ENCODE data around the gene PDLIM7. TPM values are rescaled to one million over a fixed set of nuclear protein-coding genes. Genes with fewer than 3 reads are reported as not detected.

The PDLIM7 gene
- total RNA-seq, 1 experiment from 2014 or later = 400 TPM

- CTCF ChIA-PET = interaction anchor here (0.5 to 5.1 kb wide), 7 partner anchors 24 to 277 kb away, joined by 3 to 80 read pairs (median 4); partner anchors contain the start of gene PDLIM7
- intact Hi-C loops (cut with micrococcal nuclease; ENCODE audit: unreplicated experiment) = loop anchor here (2.0 to 10.0 kb wide), 3 partner anchors 51 to 339 kb away; partner anchors contain the start of gene MXD3
- Mint-ChIP-seq H3K27me3 (ENCODE audit: unreplicated experiment) (no peaks in the 10 kb centered on the region), H3K27ac (ENCODE audit: unreplicated experiment) (peak overlapping the region; percentile 86), H3K36me3 (ENCODE audit: insufficient read depth, unreplicated experiment) (peaks cover 80% of the 10 kb centered on the region), H3K4me3 (ENCODE audit: low read depth, unreplicated experiment) (peak overlapping the region; percentile 77), H3K4me1 (ENCODE audit: low read depth, unreplicated experiment) (peaks cover 42% of the 10 kb centered on the region), H3K9me3 (ENCODE audit: low read depth, unreplicated experiment) (no peaks in the 10 kb centered on the region)
- BruUV-seq (replicated peaks) = no TSS peak
- no peak for TF ChIP-seq CTCF (IDR thresholded peaks at IDR 0.05; ENCODE audit: unreplicated experiment)
- DNase-seq = no peak
Measured at GRCh38 chr5:177453852-177454396, 43.5 kb downstream of the PDLIM7 start.

GRCh38 chr5:177452688-177453638 lies 44.4 kb downstream of the PDLIM7 start:
- Mint-ChIP-seq H3K4me3 (ENCODE audit: low read depth, unreplicated experiment) (peak overlapping the region; percentile 77), H3K27ac (ENCODE audit: unreplicated experiment) (peak overlapping the region; percentile 86)
- intact Hi-C loops (cut with micrococcal nuclease; ENCODE audit: unreplicated experiment) = loop anchor here (5.0 to 10.0 kb wide), 2 partner anchors 141 to 338 kb away; partner anchors contain the start of gene MXD3

GRCh38 chr5:177450667-177451424 lies 46.6 kb downstream of the PDLIM7 start:
- CTCF ChIA-PET = no interaction called here
- H3K4me3 Mint-ChIP-seq (ENCODE audit: low read depth, unreplicated experiment) = no peak overlapping the region
- BruUV-seq (replicated peaks) = no TSS peak
- peaks cover 77% of the 10 kb centered on the region for H3K36me3 Mint-ChIP-seq (ENCODE audit: insufficient read depth, unreplicated experiment)
- TF ChIP-seq CTCF (IDR thresholded peaks at IDR 0.05; ENCODE audit: unreplicated experiment) = no peak
- intact Hi-C loops (cut with micrococcal nuclease; ENCODE audit: unreplicated experiment) = loop anchor here (5.0 to 10.0 kb wide), 2 partner anchors 139 to 336 kb away; partner anchors contain the start of gene MXD3
- H3K27ac Mint-ChIP-seq (ENCODE audit: unreplicated experiment) = peak overlapping the region; percentile 71
- H3K27me3 Mint-ChIP-seq (ENCODE audit: unreplicated experiment) = no peaks in the 10 kb centered on the region
- no peaks in the 10 kb centered on the region for H3K9me3 Mint-ChIP-seq (ENCODE audit: low read depth, unreplicated experiment)
- H3K4me1 Mint-ChIP-seq (ENCODE audit: low read depth, unreplicated experiment) = peaks cover 44% of the 10 kb centered on the region
- DNase-seq = no peak

More at GRCh38 chr5:177452688-177453638, 44.4 kb downstream of the PDLIM7 start:
- no TSS peak for BruUV-seq (replicated peaks)
- peaks cover 79% of the 10 kb centered on the region for H3K36me3 Mint-ChIP-seq (ENCODE audit: insufficient read depth, unreplicated experiment)
- H3K4me1 Mint-ChIP-seq (ENCODE audit: low read depth, unreplicated experiment) = peaks cover 51% of the 10 kb centered on the region
- TF ChIP-seq CTCF (IDR thresholded peaks at IDR 0.05; ENCODE audit: unreplicated experiment) = no peak
- no peaks in the 10 kb centered on the region for H3K9me3 Mint-ChIP-seq (ENCODE audit: low read depth, unreplicated experiment)
- no peaks in the 10 kb centered on the region for H3K27me3 Mint-ChIP-seq (ENCODE audit: unreplicated experiment)
- CTCF ChIA-PET = interaction anchor here (1.0 to 5.1 kb wide), 6 partner anchors 45 to 143 kb away, joined by 3 to 80 read pairs (median 6); no protein-coding TSS in a partner anchor
- DNase-seq = no peak
